ENCODE measurements around the gene PYROXD2. TPM values are rescaled to one million over a fixed set of nuclear protein-coding genes. Genes with fewer than 3 reads are reported as not detected.

PYROXD2 gene
- total RNA-seq, 4 donors from 2014 or later, result 0.97 to 6.7 (median 3.8) TPM

DNA sequence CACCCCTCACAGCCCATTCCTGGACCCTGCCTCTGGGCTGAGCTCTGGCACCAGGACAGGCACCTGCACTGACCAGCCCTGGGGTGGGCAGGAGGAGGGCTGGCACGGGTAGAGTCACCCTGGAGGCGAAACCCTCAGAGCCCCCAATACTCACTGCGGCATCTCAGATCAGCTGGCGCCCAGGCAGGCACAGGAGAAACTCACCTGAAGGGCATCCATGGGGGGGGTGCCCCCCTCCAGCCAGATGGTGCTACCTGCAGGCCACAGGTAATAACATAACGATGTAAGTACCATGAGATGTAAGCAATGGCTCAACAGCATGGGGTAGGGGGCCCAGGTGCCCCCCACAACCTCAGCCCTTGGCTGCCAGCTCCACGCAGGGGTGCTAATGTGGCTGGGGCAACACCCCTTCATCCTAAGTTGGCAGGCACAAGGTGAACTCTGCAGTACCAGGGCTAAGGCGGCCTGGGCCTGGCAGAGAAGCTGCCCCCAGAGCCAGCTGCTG lies 12.1 kb upstream of the PYROXD2 start:
- no peak for TF ChIP-seq POLR2A (IDR thresholded peaks at IDR 0.05)
- TF ChIP-seq, protein P1, sequence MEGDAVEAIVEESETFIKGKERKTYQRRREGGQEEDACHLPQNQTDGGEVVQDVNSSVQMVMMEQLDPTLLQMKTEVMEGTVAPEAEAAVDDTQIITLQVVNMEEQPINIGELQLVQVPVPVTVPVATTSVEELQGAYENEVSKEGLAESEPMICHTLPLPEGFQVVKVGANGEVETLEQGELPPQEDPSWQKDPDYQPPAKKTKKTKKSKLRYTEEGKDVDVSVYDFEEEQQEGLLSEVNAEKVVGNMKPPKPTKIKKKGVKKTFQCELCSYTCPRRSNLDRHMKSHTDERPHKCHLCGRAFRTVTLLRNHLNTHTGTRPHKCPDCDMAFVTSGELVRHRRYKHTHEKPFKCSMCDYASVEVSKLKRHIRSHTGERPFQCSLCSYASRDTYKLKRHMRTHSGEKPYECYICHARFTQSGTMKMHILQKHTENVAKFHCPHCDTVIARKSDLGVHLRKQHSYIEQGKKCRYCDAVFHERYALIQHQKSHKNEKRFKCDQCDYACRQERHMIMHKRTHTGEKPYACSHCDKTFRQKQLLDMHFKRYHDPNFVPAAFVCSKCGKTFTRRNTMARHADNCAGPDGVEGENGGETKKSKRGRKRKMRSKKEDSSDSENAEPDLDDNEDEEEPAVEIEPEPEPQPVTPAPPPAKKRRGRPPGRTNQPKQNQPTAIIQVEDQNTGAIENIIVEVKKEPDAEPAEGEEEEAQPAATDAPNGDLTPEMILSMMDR (IDR thresholded peaks at IDR 0.05), result no peak
- H3K4me3 ChIP-seq (ENCODE audit: low read depth, poor library complexity, severe bottlenecking), result no peak overlapping the region
- 92 to 93% methylated on average over 5 to 7 of the region's 7 CpGs for WGBS, 2 donors
- DNase-seq (ENCODE audit: low spot score in 2 of 2), result no peak
- intact Hi-C loops (cut with DNase I; ENCODE audit: low total_unique reads), result loop anchor here (5.0 kb wide), 1 partner anchor 1775 kb away; no protein-coding TSS in a partner anchor

DNA sequence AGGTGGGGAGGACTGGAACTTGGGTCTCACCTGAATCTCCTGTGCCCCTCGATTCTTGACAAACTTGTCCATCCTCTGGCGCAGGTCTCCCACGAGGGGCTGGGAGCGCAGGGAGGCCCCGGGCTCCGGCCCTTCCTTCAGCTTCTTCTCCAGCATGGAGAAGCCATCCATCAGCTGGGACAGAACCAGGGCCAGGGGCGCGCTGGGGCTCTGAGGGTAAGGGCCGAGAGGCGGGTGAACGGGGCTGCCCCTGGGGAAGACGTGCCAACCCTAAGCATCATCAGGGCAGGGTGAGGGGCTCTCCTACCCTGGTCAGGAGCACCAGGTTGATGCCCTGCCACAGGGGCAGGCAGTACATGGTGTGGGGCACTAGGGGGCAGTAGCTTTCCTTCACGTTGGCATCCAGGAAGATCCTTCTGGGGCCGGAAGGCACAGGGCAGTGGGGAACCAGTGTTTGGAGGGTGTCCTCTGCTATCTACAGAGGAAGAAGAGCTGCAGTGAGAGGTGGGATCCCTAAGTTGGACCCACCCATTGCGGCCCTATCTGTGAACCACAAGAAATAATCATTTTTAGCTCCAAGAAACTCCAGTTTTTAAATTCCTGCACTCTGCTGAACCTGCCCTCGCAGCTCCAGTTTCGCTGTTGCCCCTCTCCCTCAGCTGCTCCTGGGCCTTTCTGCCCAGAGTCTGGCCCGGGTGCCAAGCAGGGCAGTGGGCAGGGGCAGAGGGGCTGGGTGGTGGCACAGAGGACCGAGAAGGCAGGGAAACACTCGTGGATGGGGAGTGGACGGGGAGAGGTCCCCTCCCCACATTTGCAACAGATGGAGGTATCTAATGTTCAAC lies 10.8 kb upstream of the PYROXD2 start:
- intact Hi-C loops (cut with DNase I; ENCODE audit: low total_unique reads), result loop anchor here (5.0 kb wide), 1 partner anchor 1777 kb away; no protein-coding TSS in a partner anchor
- no peak overlapping the region for H3K4me3 ChIP-seq (ENCODE audit: low read depth, poor library complexity, severe bottlenecking)
- WGBS, 2 donors, result 87 to 89% methylated on average over 21 of the region's 21 CpGs
- DNase-seq (ENCODE audit: low spot score in 2 of 2), result peak in 1 of 2 donors; percentile 82
- no peak for TF ChIP-seq POLR2A (IDR thresholded peaks at IDR 0.05)
- TF ChIP-seq, protein P1 (IDR thresholded peaks at IDR 0.05), result peak in 1 of 3 donors; percentile 10

DNA sequence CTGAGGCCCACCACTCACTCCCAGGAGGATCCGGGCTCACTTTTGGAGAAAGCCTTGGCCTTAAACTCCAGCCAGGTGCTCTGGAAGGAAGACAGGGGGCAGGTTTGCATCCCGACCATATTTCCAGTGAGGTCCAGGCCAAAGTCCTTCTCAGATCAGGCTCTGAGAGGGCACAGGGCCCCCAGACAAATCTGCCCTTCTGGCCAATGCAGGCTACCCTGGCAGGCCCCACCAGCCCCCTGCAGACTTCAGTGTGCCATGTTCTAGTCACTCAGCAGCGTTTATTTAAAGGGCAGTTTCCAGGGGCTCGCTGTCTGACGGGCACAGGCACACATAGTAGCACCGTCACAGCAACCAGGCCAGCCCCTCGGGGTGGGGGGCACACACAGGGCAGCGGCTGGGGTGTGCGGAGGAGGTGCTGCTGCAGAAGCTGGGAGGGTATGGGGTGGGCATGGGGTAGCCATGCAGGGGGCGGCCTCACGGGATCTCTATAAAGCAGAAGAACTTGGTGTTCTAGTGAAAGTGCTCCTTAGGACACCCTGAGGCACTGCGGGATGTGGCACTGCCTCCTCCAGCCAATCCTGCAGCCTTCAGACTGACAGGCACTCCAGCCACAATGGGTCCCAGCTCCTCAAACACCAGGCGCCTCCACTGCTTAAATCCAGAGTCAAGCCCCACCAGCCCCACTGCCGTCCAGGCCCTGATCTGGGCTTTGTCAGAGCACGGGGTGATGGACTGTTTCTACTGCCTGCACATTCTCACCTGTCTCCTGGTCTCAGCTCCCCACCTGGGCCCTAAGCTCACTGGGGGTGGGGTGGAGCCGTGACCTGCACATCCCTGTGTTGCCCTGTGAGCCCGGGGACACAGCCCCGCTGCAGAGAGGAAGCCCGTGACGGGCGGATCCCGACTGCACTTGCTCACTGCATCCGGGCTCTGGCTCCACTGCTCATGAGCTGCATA lies 9.6 kb upstream of the PYROXD2 start:
- intact Hi-C loops (cut with DNase I; ENCODE audit: low total_unique reads), result loop anchor here (5.0 kb wide), 1 partner anchor 1778 kb away; no protein-coding TSS in a partner anchor
- H3K4me3 ChIP-seq (ENCODE audit: low read depth, poor library complexity, severe bottlenecking), result no peak overlapping the region
- WGBS, 2 donors, result 82 to 90% methylated on average over 20 to 23 of the region's 23 CpGs
- TF ChIP-seq, protein P1 (IDR thresholded peaks at IDR 0.05), result no peak
- no peak for TF ChIP-seq POLR2A (IDR thresholded peaks at IDR 0.05)
- peak in 1 of 2 donors; percentile 82 for DNase-seq (ENCODE audit: low spot score in 2 of 2)

DNA sequence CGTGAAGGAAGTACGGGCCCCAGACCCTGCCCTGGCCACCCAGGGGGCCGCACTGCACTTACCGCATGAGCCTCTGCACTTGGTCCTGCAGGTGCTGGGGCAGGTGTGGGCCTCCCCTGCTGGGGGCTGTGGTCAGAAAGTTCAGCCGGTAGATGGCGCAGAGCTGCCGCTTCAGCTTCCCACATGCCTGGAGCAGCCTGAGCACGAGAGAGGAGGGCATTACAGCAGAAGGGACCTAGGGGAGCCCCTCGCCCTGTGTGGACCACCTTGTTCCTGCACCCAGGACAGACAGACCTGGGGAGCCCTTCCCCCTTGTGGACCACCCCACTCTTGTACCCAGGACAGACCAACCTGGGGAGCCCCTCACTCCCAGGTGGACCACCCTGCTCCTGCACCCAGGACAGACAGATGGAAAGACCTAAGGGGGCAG lies 8.7 kb upstream of the PYROXD2 start:
- intact Hi-C loops (cut with DNase I; ENCODE audit: low total_unique reads), result no loop called here
- no peak for TF ChIP-seq POLR2A (IDR thresholded peaks at IDR 0.05)
- TF ChIP-seq, protein P1 (IDR thresholded peaks at IDR 0.05), result no peak
- no peak for DNase-seq (ENCODE audit: low spot score in 2 of 2)
- H3K4me3 ChIP-seq (ENCODE audit: low read depth, poor library complexity, severe bottlenecking), result no peak overlapping the region
- 81 to 90% methylated on average over 5 to 9 of the region's 9 CpGs for WGBS, 2 donors

DNA sequence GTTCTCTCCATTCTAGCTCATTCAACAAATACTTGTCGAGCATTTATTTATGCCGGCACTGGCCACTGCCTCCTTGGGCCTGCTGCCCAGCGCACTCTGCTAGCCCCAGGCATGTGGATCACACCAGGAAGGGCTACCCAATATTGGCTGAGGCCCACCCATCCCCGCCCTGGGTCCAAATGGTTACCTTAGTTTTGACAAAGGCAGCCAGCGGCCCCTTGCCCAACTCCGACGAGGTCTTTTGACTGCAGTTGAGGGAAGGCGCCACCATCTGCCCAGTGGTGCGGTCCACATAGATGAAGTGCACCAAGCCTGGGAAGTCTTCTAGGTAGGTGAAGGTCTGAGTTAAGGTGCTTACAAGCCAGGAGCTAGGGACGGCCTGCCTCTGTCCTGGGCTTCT lies 7.2 kb upstream of the PYROXD2 start:
- WGBS, 2 donors, result 93 to 97% methylated on average over 10 of the region's 10 CpGs
- peak in 1 of 2 donors; percentile 68 for DNase-seq (ENCODE audit: low spot score in 2 of 2)
- TF ChIP-seq, protein P1 (IDR thresholded peaks at IDR 0.05), result no peak
- no peak for TF ChIP-seq POLR2A (IDR thresholded peaks at IDR 0.05)
- intact Hi-C loops (cut with DNase I; ENCODE audit: low total_unique reads), result no loop called here
- no peak overlapping the region for H3K4me3 ChIP-seq (ENCODE audit: low read depth, poor library complexity, severe bottlenecking)

All from lower leg skin (tissue), 4 donors.